Vagina (tissue), 2 donors: Measurements from ENCODE around the gene LRRC27. TPM values are rescaled to one million over a fixed set of nuclear protein-coding genes. Genes with fewer than 3 reads are reported as not detected.
"Not testable (repeated sequence)": the region's sequence is repeated elsewhere in the genome, so short reads cannot be mapped to it uniquely, and the experiment has no call there.

Source experiments
- DNase-seq, 2 donors: peaks; one replicate each; pipeline ENCODE4 v3.0.0-alpha.2; 2017; ENCODE audit errors: extremely low spot score in 2 of 2
- H3K27ac ChIP-seq: fragments of 200-600 bp; sonication (generic); one replicate; pipeline ENCODE4 v1.5.1; 2019
- H3K27me3 ChIP-seq: fragments of 200-600 bp; sonication (generic); one replicate; pipeline ENCODE4 v1.5.1; 2019
- H3K36me3 ChIP-seq, 2 donors: fragments of 200-600 bp; sonication (generic); one replicate each; pipeline ENCODE4 v1.5.1; 2017 to 2019
- H3K4me1 ChIP-seq: fragments of 200-600 bp; sonication (generic); one replicate; pipeline ENCODE4 v1.5.1; 2019
- H3K4me3 ChIP-seq, 2 donors: fragments of 200-600 bp; sonication (generic); 1 replicate in 1 of 2; 2 replicates in 1 of 2; pipeline ENCODE4 v1.5.1; 2016 to 2019
- H3K9me3 ChIP-seq: fragments of 200-600 bp; sonication (generic); one replicate; pipeline ENCODE4 v1.5.1; 2019
- POLR2A ChIP-seq, 2 donors: fragments of 450-650 bp; IDR thresholded peaks; one replicate each; pipeline ENCODE4 v1.6.1; 2017; ENCODE audit warnings: antibody characterized with exemption in 2 of 2, mild to moderate bottlenecking in 2 of 2, moderate library complexity in 2 of 2
- POLR2AphosphoS5 ChIP-seq, 2 donors: sonication (generic); formaldehyde crosslinking; IDR thresholded peaks; one replicate each; pipeline ENCODE4 v1.9.0; 2017; ENCODE audit warnings: antibody characterized with exemption in 2 of 2, mild to moderate bottlenecking in 2 of 2, low read depth in 1 of 2; ENCODE audit not compliant: insufficient read depth in 1 of 2
- intact Hi-C: fragments of 100-400 bp; cut with DNase I; formaldehyde crosslinking; loops from one replicate; pipeline ENCODE4 v1.15.1; 2023
- total RNA-seq: library from RNA; depleted of rRNA; stranded (reverse); fragments of >200 nt; gene quantifications from one replicate; pipeline ENCODE4 v1.2.3, GENCODE V29; 2016
- TF ChIP-seq, protein P1 (sequence below), 3 experiments: fragments of 450-650 bp in 2 of 3; fragments of 200-600 bp in 1 of 3; sonication (generic) in 1 of 3; IDR thresholded peaks; one replicate each; pipeline ENCODE4 v1.5.1; 2017 to 2019; ENCODE audit warnings: antibody characterized with exemption in 3 of 3, mild to moderate bottlenecking in 2 of 3, moderate library complexity in 2 of 3

LRRC27 gene
- total RNA-seq, 1 donor from 2014 or later: 4.9 TPM

DNA sequence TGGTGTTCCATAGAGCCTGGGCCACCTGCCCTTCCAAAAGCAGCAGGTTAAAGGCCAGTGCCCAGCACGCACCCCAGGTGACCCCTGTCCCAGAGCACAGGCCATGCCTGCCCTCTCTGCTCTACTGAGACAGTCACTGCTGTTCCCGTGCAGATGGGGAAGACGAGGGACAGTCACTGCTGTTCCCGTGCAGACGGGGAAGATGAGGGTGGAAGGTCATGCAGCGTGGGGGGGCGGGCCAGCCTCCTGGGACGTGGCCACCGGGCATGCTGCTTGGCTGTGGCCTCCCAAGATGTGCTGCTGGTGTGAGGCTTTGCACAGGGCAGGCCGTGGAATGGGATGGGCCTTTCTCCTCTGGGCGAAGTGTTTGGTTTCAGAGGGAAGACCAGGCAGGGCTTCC lies 18.4 kb downstream of the LRRC27 start:
- Histone ChIP-seq H3K4me1 (no peaks in the 10 kb centered on the region), H3K27ac (no peak overlapping the region), H3K27me3 (no peaks in the 10 kb centered on the region), H3K9me3 (no peaks in the 10 kb centered on the region), H3K36me3 (peaks cover 0 to 10% of the 10 kb centered on the region in 2 donors), H3K4me3 (no peak overlapping the region)
- TF ChIP-seq POLR2AphosphoS5 (IDR thresholded peaks at IDR 0.05; ENCODE audit: insufficient read depth in 1 of 2, low read depth in 1 of 2) (no peak), POLR2A (IDR thresholded peaks at IDR 0.05) (no peak)
- TF ChIP-seq, protein P1, sequence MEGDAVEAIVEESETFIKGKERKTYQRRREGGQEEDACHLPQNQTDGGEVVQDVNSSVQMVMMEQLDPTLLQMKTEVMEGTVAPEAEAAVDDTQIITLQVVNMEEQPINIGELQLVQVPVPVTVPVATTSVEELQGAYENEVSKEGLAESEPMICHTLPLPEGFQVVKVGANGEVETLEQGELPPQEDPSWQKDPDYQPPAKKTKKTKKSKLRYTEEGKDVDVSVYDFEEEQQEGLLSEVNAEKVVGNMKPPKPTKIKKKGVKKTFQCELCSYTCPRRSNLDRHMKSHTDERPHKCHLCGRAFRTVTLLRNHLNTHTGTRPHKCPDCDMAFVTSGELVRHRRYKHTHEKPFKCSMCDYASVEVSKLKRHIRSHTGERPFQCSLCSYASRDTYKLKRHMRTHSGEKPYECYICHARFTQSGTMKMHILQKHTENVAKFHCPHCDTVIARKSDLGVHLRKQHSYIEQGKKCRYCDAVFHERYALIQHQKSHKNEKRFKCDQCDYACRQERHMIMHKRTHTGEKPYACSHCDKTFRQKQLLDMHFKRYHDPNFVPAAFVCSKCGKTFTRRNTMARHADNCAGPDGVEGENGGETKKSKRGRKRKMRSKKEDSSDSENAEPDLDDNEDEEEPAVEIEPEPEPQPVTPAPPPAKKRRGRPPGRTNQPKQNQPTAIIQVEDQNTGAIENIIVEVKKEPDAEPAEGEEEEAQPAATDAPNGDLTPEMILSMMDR (IDR thresholded peaks at IDR 0.05): no peak
- DNase-seq: no peak
- intact Hi-C loops: loop anchor here (5.0 kb wide), 1 partner anchor 128 kb away; no protein-coding TSS in a partner anchor

DNA sequence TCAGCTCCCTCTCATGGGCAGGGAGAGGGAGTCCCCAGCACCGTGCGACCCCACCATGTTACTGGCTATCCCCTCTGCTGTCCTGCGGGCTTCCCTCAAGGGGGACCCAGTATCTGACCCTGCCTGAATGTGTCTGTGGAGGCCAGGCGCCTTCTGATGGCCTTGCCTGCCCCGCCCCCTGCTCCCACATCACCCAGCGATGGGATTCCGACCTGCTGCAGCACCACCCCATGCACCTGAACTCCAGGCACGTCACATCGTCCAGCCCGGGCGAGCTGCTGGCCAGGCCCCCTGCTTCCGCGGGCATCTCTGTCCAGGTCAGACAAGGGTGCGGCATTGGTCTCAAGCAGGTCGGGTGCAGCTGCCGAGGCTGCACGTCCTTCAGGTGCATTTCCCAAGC lies 19.0 kb downstream of the LRRC27 start:
- DNase-seq: no peak
- H3K27ac ChIP-seq: no peak overlapping the region
- no peaks in the 10 kb centered on the region for H3K4me1 ChIP-seq
- no peaks in the 10 kb centered on the region for H3K9me3 ChIP-seq
- TF ChIP-seq, protein P1 (IDR thresholded peaks at IDR 0.05): no peak
- no peak for TF ChIP-seq POLR2AphosphoS5 (IDR thresholded peaks at IDR 0.05; ENCODE audit: insufficient read depth in 1 of 2, low read depth in 1 of 2)
- TF ChIP-seq POLR2A (IDR thresholded peaks at IDR 0.05): no peak
- no peaks in the 10 kb centered on the region for H3K27me3 ChIP-seq
- H3K36me3 ChIP-seq: peaks cover 0 to 6% of the 10 kb centered on the region in 2 donors
- H3K4me3 ChIP-seq: no peak overlapping the region
- intact Hi-C loops: loop anchor here (5.0 kb wide), 1 partner anchor 129 kb away; no protein-coding TSS in a partner anchor

DNA sequence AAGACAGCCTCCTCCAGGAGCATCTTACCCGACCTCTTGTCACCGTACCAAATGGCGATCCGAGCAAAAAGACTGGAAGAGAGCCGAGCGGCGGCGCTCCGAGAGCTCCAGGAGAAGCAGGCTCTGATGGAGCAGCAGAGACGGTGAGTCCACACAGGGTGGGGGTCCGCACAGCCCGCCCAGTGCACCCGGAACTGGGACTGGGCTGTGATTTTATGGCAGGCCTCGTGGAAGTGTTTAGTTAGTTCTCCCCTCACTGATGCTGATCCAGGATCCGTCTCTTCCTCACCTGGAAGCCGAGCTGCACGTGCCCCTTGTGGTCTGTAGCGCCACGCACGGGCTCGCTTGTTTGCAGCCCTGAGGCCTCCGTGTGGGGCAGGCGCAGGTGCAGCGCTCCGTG lies 19.6 kb downstream of the LRRC27 start:
- Histone ChIP-seq H3K36me3 (peaks cover 0 to 6% of the 10 kb centered on the region in 2 donors), H3K4me1 (no peaks in the 10 kb centered on the region), H3K27me3 (no peaks in the 10 kb centered on the region), H3K9me3 (no peaks in the 10 kb centered on the region), H3K27ac (no peak overlapping the region), H3K4me3 (no peak overlapping the region)
- intact Hi-C loops: loop anchor here (5.0 kb wide), 1 partner anchor 129 kb away; no protein-coding TSS in a partner anchor
- no peak for TF ChIP-seq POLR2A (IDR thresholded peaks at IDR 0.05)
- DNase-seq: no peak

DNA sequence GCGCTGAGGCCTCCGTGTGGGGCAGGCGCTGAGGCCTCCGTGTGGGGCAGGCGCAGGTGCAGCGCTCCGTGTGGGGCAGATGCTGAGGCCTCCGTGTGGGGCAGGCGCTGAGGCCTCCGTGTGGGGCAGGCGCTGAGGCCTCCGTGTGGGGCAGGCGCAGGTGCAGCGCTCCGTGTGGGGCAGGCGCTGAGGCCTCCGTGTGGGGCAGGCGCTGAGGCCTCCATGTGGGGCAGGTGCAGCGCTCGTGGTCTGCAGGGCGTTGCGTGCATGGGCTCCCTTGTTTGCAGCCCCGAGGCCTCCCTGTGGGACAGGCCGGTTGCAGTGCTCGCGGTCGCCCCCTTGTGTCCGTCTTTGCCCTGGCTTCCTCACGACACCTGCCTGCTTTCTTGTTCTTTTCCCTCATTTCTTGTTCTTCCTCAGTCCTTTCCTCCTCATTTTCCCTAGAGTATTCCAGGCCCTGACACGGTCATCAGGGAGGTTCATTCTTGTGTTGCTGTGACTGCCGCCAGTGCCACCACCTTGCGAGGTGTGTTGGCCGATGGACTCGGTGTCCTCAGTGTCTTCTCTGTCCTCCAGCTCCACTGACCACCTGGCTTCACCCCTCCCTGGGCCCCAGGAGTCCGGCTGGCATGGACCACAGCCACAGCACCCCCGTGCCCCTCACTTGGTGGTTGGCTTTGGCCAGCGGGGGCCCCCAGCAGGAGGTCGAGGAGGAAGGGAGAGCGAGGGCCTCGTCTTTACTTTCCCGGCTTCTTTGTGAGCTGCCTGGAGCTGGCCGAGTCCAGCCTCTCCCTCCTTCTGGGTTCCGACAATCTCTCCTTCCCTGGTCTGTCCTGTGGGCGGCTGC lies 20.7 kb downstream of the LRRC27 start:
- not testable (repeated sequence) for H3K9me3 ChIP-seq, H3K4me1 ChIP-seq, DNase-seq, H3K4me3 ChIP-seq, H3K27me3 ChIP-seq, H3K27ac ChIP-seq, H3K36me3 ChIP-seq
- TF ChIP-seq, protein P1 (IDR thresholded peaks at IDR 0.05): peak; percentile 57 to 83 (median 57)
- intact Hi-C loops: loop anchor here (5.0 kb wide), 1 partner anchor 130 kb away; no protein-coding TSS in a partner anchor

DNA sequence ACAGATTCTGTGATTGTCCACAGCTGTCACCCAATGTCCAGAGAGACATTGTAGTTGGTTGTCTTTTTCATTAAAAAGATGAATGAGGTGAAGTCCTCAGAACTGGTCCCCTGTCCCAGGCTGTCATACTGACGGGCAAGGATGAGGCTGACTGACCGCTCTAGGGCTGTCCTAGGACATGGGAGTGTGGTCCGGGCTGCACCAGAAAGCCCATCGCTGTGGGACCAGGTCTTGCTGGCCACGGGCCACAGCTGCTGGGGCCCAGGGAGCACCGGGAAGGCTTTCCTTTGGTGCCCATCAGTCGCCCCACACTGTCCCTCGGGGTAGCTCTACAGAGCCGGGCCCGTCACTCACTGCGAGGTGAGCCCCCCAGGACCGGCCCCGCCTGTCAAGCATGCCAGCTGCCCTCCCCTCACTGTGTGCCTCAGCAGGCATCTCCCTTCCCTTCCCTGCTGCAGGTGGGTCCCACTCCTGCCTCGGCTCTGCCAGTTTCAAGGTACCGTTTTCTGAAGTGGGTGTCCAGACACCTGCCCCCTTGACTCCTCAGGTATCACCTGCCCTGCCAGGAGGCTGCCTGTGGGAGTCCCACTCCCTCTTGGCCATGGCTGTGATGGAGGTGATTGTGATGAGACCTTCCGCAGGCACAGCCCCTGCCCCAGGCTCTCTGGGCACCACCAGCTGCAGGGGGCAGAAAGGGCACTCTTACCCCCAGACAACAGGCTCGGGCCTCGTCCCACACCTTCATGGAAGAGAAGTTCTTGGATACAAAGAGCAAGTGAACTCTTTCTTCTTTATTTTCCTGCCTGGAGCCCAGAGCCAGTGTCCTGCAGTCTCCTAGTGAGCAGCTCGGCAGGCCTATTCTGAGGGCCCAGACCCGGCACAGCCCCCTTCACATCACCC lies 21.7 kb downstream of the LRRC27 start:
- no peaks in the 10 kb centered on the region for H3K27me3 ChIP-seq
- intact Hi-C loops: loop anchor here (5.0 kb wide), 1 partner anchor 131 kb away; no protein-coding TSS in a partner anchor
- DNase-seq: no peak
- H3K36me3 ChIP-seq: peaks cover 0 to 6% of the 10 kb centered on the region in 2 donors
- no peak overlapping the region for H3K4me3 ChIP-seq
- TF ChIP-seq, protein P1 (IDR thresholded peaks at IDR 0.05): no peak
- TF ChIP-seq POLR2AphosphoS5 (IDR thresholded peaks at IDR 0.05; ENCODE audit: insufficient read depth in 1 of 2, low read depth in 1 of 2) (no peak), POLR2A (IDR thresholded peaks at IDR 0.05) (no peak)
- no peaks in the 10 kb centered on the region for H3K4me1 ChIP-seq
- no peaks in the 10 kb centered on the region for H3K9me3 ChIP-seq
- H3K27ac ChIP-seq: no peak overlapping the region
